Stimulated activated CD8-positive, alpha-beta memory T cell treated with anti-CD3 and anti-CD28 coated beads, Interleukin-15, amount 100 ng/mL, for 1 hour (primary cell): ENCODE data around the gene PRKAR1B.
"Not testable (repeated sequence)": the region's sequence is repeated elsewhere in the genome, so short reads cannot be mapped to it uniquely, and the experiment has no call there.

Source experiments
- DNase-seq: peaks from one replicate; pipeline ENCODE4 v3.0.0-alpha.2; 2020; ENCODE audit warnings: low read depth

The PRKAR1B gene

GRCh38 chr7:668139-668931, 58.7 kb downstream of the PRKAR1B start:
- no peak for DNase-seq

GRCh38 chr7:666454-667292, 60.4 kb downstream of the PRKAR1B start:
- DNase-seq = no peak

GRCh38 chr7:665736-666453, 61.2 kb downstream of the PRKAR1B start:
- no peak for DNase-seq

DNA sequence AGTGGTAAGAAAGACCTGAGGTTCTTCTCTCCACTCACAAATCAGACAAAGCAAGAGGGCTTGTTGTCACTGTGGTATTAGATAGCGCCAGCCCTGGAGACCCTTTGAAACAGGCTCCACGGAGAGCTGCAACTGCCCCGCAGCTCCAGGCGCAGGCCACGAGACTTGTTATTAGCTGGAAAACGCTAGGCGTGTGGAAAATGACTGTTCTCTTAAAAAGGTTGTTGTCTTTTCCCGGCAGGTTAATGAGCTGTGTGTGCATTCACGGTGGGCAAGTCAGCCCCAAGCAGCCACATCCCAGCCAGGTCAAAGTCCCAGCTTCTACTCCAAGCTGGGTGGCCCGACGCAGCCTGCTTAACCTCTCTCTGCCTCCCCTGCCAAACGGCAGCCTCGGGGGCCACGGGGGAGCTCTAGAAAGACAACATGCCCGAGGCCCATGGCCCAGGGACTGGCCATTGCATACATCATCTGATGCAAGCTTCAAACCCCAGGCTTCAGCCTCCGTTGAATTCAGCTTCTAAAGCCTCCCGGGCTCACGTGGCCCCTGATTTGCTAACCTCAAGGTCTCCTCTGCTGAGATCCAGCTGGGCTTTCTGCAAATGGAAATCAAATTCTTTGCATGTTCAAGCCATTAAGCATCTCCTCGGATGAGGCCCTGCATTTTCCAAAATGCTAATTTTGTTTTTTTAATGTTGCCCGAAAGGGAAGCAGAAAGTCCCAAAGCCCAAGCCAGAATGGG, 61.9 kb downstream of the PRKAR1B start:
- DNase-seq = no peak

DNA sequence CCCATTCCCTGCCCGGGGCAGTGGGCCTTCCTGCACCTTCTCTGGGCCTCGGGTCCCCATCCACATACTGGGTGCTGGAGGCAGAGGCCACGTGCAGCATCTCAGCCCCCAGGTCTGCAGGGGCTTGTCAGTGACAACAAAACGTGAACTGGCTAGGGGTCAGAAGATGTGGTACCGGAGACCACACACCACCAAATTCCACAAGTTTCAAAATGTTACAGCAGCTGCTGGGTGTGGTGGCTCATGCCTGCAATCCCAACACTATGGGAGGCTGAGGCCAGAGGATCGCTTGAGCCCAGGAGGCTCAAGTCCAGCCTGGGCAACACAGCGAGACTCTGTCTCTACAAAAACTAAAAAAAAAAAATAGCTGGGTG, 62.7 kb downstream of the PRKAR1B start:
- no peak for DNase-seq

- no peak for DNase-seq
These were observed 64.5 kb downstream of the PRKAR1B start for GRCh38 chr7:662576-662975.

DNA sequence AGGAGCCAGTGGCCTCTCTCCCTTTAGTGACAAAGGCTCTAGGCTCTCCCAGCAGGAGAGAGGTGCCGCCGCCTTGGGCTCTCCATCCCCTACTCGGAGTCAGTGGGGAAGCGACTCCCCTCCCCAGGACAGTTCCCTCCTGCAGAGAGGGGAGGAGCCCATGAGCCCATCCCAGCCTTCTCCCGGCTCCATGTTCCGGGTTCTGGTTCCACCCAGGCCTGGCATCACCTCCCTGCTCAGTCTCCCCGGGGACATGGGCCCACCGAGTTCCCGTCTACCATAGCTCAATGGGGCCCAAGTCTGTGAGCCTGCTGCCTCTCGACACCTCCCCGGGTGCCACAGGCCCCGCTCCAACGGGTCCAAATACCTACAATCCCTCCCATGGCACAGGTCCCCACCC, 67.1 kb downstream of the PRKAR1B start:
- DNase-seq = no peak

- no peak for DNase-seq
These were observed 67.7 kb downstream of the PRKAR1B start for GRCh38 chr7:659306-659847.

GRCh38 chr7:657565-658119, 69.4 kb downstream of the PRKAR1B start:
- no peak for DNase-seq

DNA sequence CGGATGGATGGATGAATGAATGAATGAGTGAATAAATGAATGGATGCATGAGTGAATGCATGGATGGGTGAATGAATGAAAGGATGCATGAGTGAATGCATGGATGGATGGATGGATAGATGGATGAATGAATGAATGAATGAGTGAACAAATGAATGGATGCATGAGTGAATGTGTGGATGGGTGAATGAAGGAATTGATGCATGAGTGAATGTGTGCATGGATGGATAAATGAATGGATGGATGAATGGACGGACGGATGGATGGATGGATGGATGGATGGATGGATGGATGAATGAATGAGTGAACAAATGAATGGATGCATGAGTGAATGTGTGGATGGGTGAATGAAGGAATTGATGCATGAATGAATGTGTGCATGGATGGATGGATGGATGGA, 70.1 kb downstream of the PRKAR1B start:
- DNase-seq = not testable (repeated sequence)

GRCh38 chr7:655758-656157, 71.3 kb downstream of the PRKAR1B start:
- DNase-seq = no peak

GRCh38 chr7:653829-654764, 73.0 kb downstream of the PRKAR1B start:
- DNase-seq = no peak

GRCh38 chr7:652881-653280, 74.2 kb downstream of the PRKAR1B start:
- DNase-seq = no peak

DNA sequence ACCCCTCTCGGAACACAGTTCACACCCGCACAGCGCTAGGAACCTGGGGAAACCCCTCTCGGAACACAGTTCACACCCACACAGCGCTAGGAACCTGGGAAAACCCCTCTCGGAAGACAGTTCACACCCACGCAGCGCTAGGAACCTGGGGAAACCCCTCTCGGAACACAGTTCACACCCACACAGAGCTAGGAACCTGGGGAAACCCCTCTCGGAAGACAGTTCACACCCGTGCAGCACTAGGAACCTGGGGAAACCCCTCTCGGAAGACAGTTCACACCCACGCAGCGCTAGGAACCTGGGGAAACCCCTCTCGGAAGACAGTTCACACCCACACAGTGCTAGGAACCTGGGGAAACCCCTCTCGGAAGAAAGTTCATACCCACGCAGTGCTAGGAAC, 74.9 kb downstream of the PRKAR1B start:
- DNase-seq = not testable (repeated sequence)

DNA sequence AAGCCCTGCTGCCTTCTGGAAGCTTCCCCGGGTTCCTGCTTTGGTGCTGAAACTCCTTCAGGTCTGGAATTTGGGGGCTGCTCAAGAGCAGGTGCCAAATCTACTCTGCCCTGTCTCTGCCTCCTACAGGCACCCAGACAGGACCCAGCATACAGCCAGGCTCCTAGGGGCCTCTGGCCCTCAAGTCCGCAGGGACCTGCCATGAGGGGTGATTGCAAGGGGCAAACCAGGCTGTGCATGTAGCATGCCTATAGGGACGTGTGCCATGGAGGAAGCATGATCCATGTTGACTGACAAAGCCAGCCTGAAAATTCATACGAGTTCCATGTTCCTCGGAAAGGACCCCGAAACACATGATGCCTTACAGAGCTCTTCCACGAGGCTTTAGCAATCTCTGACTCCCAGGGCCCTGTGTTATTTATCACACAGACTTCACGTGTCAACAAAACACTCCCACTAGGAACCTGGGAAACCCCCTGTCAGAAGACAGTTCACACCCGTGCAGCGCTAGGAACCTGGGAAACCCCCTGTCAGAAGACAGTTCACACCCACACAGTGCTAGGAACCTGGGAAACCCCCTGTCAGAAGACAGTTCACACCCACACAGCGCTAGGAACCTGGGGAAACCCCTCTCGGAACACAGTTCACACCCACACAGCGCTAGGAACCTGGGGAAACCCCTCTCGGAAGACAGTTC, 75.9 kb downstream of the PRKAR1B start:
- no peak for DNase-seq

GRCh38 chr7:650339-651031, 76.6 kb downstream of the PRKAR1B start:
- DNase-seq = no peak

DNA sequence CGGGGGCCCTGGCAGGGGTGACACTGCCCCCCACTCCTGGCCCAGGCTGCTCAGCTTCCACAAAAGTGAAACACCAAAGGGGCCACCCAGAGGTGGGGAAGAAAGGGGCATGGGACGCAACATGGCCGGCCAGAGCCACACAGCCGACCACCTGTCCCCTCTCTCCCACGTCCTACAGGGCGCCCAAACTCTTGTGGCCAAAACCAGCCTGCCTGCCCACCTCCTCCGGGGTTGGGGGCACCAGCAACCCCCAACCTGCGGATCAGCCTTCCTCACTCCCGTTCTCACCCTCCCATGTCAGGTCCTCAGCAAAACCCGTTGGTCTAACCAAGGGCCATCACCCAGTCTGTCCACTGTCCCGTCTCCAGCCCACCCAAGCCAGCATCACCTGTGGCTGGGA, 80.1 kb downstream of the PRKAR1B start:
- no peak for DNase-seq

GRCh38 chr7:646487-646886, 80.6 kb downstream of the PRKAR1B start:
- DNase-seq = no peak

DNA sequence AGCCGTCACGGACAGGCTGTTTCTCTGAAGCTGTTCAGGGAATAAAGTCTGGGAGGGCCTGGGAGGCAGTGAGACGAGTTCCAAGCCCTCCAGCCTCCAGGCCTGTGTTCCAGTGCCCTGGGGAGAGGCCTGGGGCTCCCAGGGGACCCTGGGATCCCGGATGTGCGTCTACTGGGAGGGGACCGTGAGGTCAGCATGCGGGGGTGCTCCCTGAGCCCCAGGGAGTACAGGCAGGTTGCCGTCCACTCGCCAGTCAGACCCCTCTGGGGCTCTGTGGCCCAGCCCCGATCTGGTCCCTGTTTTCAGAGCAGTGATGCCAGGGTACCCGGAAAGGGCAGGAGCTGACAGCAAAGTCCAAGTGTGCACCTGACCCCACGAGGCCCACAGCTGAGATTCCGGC, 81.5 kb downstream of the PRKAR1B start:
- DNase-seq = no peak
